NT2/D1 (cell line): ENCODE measurements around the gene TTLL11.

Experiments
- SUZ12 ChIP-seq: IDR thresholded peaks from 2 replicates; pipeline ENCODE4 v1.6.1; 2011; ENCODE audit not compliant: insufficient read length, insufficient read depth; ENCODE audit errors: extremely low read depth
- ZNF274 ChIP-seq: IDR thresholded peaks from 2 replicates; pipeline ENCODE4 v1.6.1; 2011; ENCODE audit warnings: mild to moderate bottlenecking, low read depth, low read length

- TF ChIP-seq ZNF274 = no peak
- TF ChIP-seq SUZ12 = no peak
Measured at GRCh38 chr9:122075135-122076030, 17.7 kb downstream of the TTLL11 start.
